H1 (cell line): Measurements from ENCODE around the gene ACADSB. TPM values are rescaled to one million over a fixed set of nuclear protein-coding genes. Genes with fewer than 3 reads are reported as not detected.
A peak's percentile ranks its signal among the peaks of the same experiment; 100 is the strongest.

ENCODE experiments used
- CTCF ChIA-PET: fragments of 300-600 bp; sonication (Branson Sonifier 250); formaldehyde crosslinking; loops from one replicate; lab custom pipeline; 2021; ENCODE audit not compliant: partially characterized antibody; lab: Charles Lee
- POLR2A ChIA-PET: fragments of 300-600 bp; sonication (Branson Sonifier 250); formaldehyde crosslinking; loops from one replicate; lab custom pipeline; 2021; ENCODE audit warnings: inconsistent platforms; ENCODE audit not compliant: partially characterized antibody; lab: Charles Lee
- DNase-seq, 2 experiments: peaks; one replicate each; pipeline versions ENCODE4 v3.0.0 to v3.0.0-alpha.2; 2010 to 2022; ENCODE audit warnings: low spot score in 2 of 2, low read depth in 1 of 2, mixed read lengths in 1 of 2
- FAIRE-seq: peaks from 2 replicates; lab custom pipeline; 2011; peaks lifted over from hg19 to GRCh38; lab: Jason Lieb, UNC
- H2AFZ ChIP-seq: 2 replicates; pipeline ENCODE4 v1.8.1; 2012; ENCODE audit warnings: low read length, inconsistent platforms
- H2AK5ac ChIP-seq: 2 replicates; pipeline ENCODE4 v1.6.1; 2013; ENCODE audit warnings: low read depth, low read length
- H2BK120ac ChIP-seq: replicated peaks from 2 replicates; pipeline ENCODE3; 2013; ENCODE audit warnings: low read depth, low read length, inconsistent platforms
- H2BK12ac ChIP-seq: 2 replicates; pipeline ENCODE4 v1.6.1; 2013; ENCODE audit warnings: low read depth, low read length
- H2BK15ac ChIP-seq: 2 replicates; pipeline ENCODE4 v1.6.1; 2013; ENCODE audit warnings: low read length
- H2BK20ac ChIP-seq: 2 replicates; pipeline ENCODE4 v1.6.1; 2013; ENCODE audit warnings: low read length
- H2BK5ac ChIP-seq: 2 replicates; pipeline ENCODE4 v1.6.1; 2013; ENCODE audit warnings: low read depth, low read length
- H3K14ac ChIP-seq: 2 replicates; pipeline ENCODE4 v1.6.1; 2013; ENCODE audit warnings: inconsistent platforms; ENCODE audit not compliant: insufficient read length
- H3K18ac ChIP-seq: 2 replicates; pipeline ENCODE4 v1.6.1; 2013; ENCODE audit warnings: low read length; ENCODE audit errors: extremely low read depth
- H3K23ac ChIP-seq: 2 replicates; pipeline ENCODE4 v1.6.1; 2013; ENCODE audit warnings: inconsistent platforms; ENCODE audit not compliant: insufficient read length
- H3K23me2 ChIP-seq: 2 replicates; pipeline ENCODE4 v1.6.1; 2013; ENCODE audit warnings: low read depth, low read length
- H3K27ac ChIP-seq: 2 replicates; pipeline ENCODE4 v1.6.1; 2011; ENCODE audit warnings: low read depth, low read length, inconsistent platforms
- H3K27me3 ChIP-seq, 4 experiments: replicated peaks in 1 of 4; 1 replicate in 1 of 4; 2 replicates in 3 of 4; pipeline versions ENCODE4 v1.6.1 to v1.8.1; 2011 to 2013; ENCODE audit warnings: low read length in 3 of 4, mild to moderate bottlenecking in 3 of 4, inconsistent platforms in 2 of 4, mixed read lengths in 2 of 4, moderate library complexity in 1 of 4; ENCODE audit not compliant: control insufficient read depth in 3 of 4, insufficient read depth in 3 of 4; ENCODE audit errors: extremely low read depth in 1 of 4
- H3K36me3 ChIP-seq, 4 experiments: 2 replicates each; pipeline versions ENCODE4 v1.6.1 to v1.8.1; 2011 to 2013; ENCODE audit warnings: mild to moderate bottlenecking in 4 of 4, low read length in 3 of 4, moderate library complexity in 2 of 4, control low read depth in 1 of 4, inconsistent platforms in 1 of 4; ENCODE audit not compliant: insufficient read depth in 4 of 4, control insufficient read depth in 2 of 4
- H3K4ac ChIP-seq: replicated peaks from 2 replicates; pipeline ENCODE3; 2013; ENCODE audit warnings: low read length, low read depth, mixed read lengths, inconsistent platforms; ENCODE audit not compliant: insufficient read length
- H3K4me1 ChIP-seq, 4 experiments: replicated peaks in 1 of 4; 1 replicate in 1 of 4; 2 replicates in 3 of 4; pipeline versions ENCODE4 v1.6.1 to v1.8.1; 2011 to 2013; ENCODE audit warnings: low read length in 3 of 4, inconsistent platforms in 2 of 4, mixed read lengths in 1 of 4; ENCODE audit not compliant: insufficient read depth in 4 of 4, control insufficient read depth in 3 of 4
- H3K4me2 ChIP-seq, 2 experiments: 2 replicates each; pipeline versions ENCODE4 v1.6.1 to v1.8.1; 2011 to 2013; ENCODE audit warnings: low read depth in 2 of 2, low read length in 2 of 2, control low read depth in 1 of 2, inconsistent platforms in 1 of 2, mild to moderate bottlenecking in 1 of 2; ENCODE audit not compliant: insufficient read depth in 1 of 2
- H3K4me3 ChIP-seq, 4 experiments: fragments of 200-600, 300-600 bp in 1 of 4; sonication (generic), shearing (Covaris generic), sonication (Bioruptor Twin) in 1 of 4; 2 replicates each; pipeline versions ENCODE4 v1.5.1 to v1.8.1; 2011 to 2016; ENCODE audit warnings: low read length in 4 of 4, low read depth in 3 of 4, control low read depth in 2 of 4, inconsistent platforms in 2 of 4, mild to moderate bottlenecking in 2 of 4, mixed read lengths in 1 of 4, moderate library complexity in 1 of 4; ENCODE audit not compliant: insufficient read depth in 2 of 4; ENCODE audit errors: extremely low read depth in 1 of 4
- H3K56ac ChIP-seq: replicated peaks from 2 replicates; pipeline ENCODE3; 2013; ENCODE audit warnings: low read depth, mild to moderate bottlenecking, mixed read lengths, low read length, inconsistent platforms; ENCODE audit not compliant: insufficient read length
- H3K79me1 ChIP-seq: 2 replicates; pipeline ENCODE4 v1.6.1; 2013; ENCODE audit warnings: low read depth, low read length, control low read depth
- H3K79me2 ChIP-seq, 2 experiments: 2 replicates each; pipeline versions ENCODE4 v1.6.1 to v1.8.1; 2012 to 2013; ENCODE audit warnings: low read length in 2 of 2, mild to moderate bottlenecking in 2 of 2, inconsistent platforms in 1 of 2; ENCODE audit not compliant: insufficient read depth in 2 of 2, control insufficient read depth in 1 of 2
- H3K9ac ChIP-seq, 4 experiments: replicated peaks in 1 of 4; 1 replicate in 1 of 4; 2 replicates in 3 of 4; pipeline versions ENCODE4 v1.6.1 to v1.8.1; 2011 to 2013; ENCODE audit warnings: low read depth in 3 of 4, low read length in 3 of 4, control low read depth in 2 of 4, mild to moderate bottlenecking in 2 of 4, moderate library complexity in 2 of 4, inconsistent platforms in 1 of 4; ENCODE audit errors: extremely low read depth in 1 of 4
- H3K9me3 ChIP-seq, 2 experiments: 2 replicates each; pipeline versions ENCODE4 v1.6.1 to v1.8.1; 2012 to 2013; ENCODE audit warnings: mild to moderate bottlenecking in 2 of 2, moderate library complexity in 2 of 2, control low read depth in 1 of 2, inconsistent platforms in 1 of 2, low read depth in 1 of 2, low read length in 1 of 2, mixed read lengths in 1 of 2; ENCODE audit not compliant: insufficient read depth in 2 of 2
- H4K20me1 ChIP-seq, 2 experiments: replicated peaks in 1 of 2; 2 replicates each; pipeline versions ENCODE3 to v1.8.1; 2011 to 2013; ENCODE audit warnings: inconsistent platforms in 2 of 2, low read length in 2 of 2, mild to moderate bottlenecking in 1 of 2; ENCODE audit not compliant: insufficient read depth in 2 of 2, control insufficient read depth in 1 of 2
- H4K5ac ChIP-seq: 2 replicates; pipeline ENCODE4 v1.6.1; 2013; ENCODE audit warnings: low read length, low read depth, mixed read lengths, inconsistent platforms; ENCODE audit not compliant: insufficient read length
- H4K8ac ChIP-seq: 2 replicates; pipeline ENCODE4 v1.8.0; 2013; ENCODE audit warnings: mild to moderate bottlenecking, moderate library complexity, low read length, inconsistent platforms; ENCODE audit not compliant: insufficient read depth; ENCODE audit errors: extremely low read depth
- H4K91ac ChIP-seq: replicated peaks from 2 replicates; pipeline ENCODE3; 2013; ENCODE audit warnings: low read length, mixed read lengths, inconsistent platforms; ENCODE audit not compliant: insufficient read length
- CBX8 ChIP-seq: fragments of 300-800, 300-1000 bp; sonication (generic); IDR thresholded peaks from 2 replicates; pipeline ENCODE4 v1.7.1; 2016; ENCODE audit warnings: low read depth, low read length, borderline replicate concordance
- CTBP2 ChIP-seq: IDR thresholded peaks from 2 replicates; pipeline ENCODE4 v1.7.0; 2011; ENCODE audit warnings: borderline replicate concordance, mild to moderate bottlenecking, moderate library complexity, mixed read lengths, low read length; ENCODE audit not compliant: insufficient read depth, insufficient read length
- EP300 ChIP-seq, 2 experiments: IDR thresholded peaks; 1 replicate in 1 of 2; 2 replicates in 1 of 2; pipeline ENCODE4 v1.6.1; 2011 to 2012; ENCODE audit warnings: low read depth in 2 of 2, low read length in 2 of 2, mild to moderate bottlenecking in 2 of 2, borderline replicate concordance in 1 of 2, inconsistent platforms in 1 of 2, moderate library complexity in 1 of 2
- EZH2 ChIP-seq: fragments of 200-600 bp; sonication (generic); IDR thresholded peaks from 2 replicates; pipeline ENCODE4 v1.7.1; 2012; ENCODE audit warnings: low read depth, mild to moderate bottlenecking, moderate library complexity, low read length, inconsistent platforms; ENCODE audit not compliant: severe bottlenecking
- FOSL1 ChIP-seq: IDR thresholded peaks from 2 replicates; pipeline ENCODE4 v1.6.1; 2011; ENCODE audit warnings: mild to moderate bottlenecking, low read depth, low read length, moderate library complexity; ENCODE audit not compliant: insufficient read depth
- JUND ChIP-seq: IDR thresholded peaks from 2 replicates; pipeline ENCODE4 v1.6.1; 2011; ENCODE audit warnings: mild to moderate bottlenecking, improper control_type of control experiment, low read length
- KDM1A ChIP-seq: fragments of 200-600, 300-600 bp; sonication (generic); IDR thresholded peaks from 2 replicates; pipeline ENCODE4 v1.7.1; 2016; ENCODE audit warnings: mild to moderate bottlenecking, low read length, borderline replicate concordance
- POLR2A ChIP-seq, 2 experiments: IDR thresholded peaks; 1 replicate in 1 of 2; 2 replicates in 1 of 2; pipeline ENCODE4 v1.6.1; 2011; ENCODE audit warnings: low read depth in 2 of 2, low read length in 2 of 2, mild to moderate bottlenecking in 2 of 2; ENCODE audit errors: control extremely low read depth in 1 of 2
- SIN3A ChIP-seq, 2 experiments: IDR thresholded peaks in 1 of 2; conservative IDR thresholded peaks in 1 of 2; 2 replicates each; pipeline ENCODE4 v1.6.1; 2011 to 2012; ENCODE audit warnings: low read length in 2 of 2, improper control_type of control experiment in 1 of 2, low read depth in 1 of 2, mild to moderate bottlenecking in 1 of 2
- SP2 ChIP-seq: IDR thresholded peaks from 2 replicates; pipeline ENCODE4 v1.6.1; 2012; ENCODE audit warnings: mild to moderate bottlenecking, low read length, inconsistent platforms
- WGBS, 2 experiments: shearing (Covaris generic) in 1 of 2; methylation state at CpG; one replicate each; pipeline versions ENCODE4 v1.1.6 to v1.1.7; 2013 to 2015; ENCODE audit warnings: low lambda C conversion rate in 2 of 2, mixed read lengths in 2 of 2, inconsistent platforms in 1 of 2, low coverage in 1 of 2, missing lambda C conversion rate in 1 of 2; ENCODE audit not compliant: insufficient replicate concordance in 2 of 2, insufficient coverage in 1 of 2, insufficient read length in 1 of 2; ENCODE audit errors: extremely low coverage in 1 of 2, missing lambda C conversion rate in 1 of 2; 5-methylcytosine and 5-hydroxymethylcytosine counted together
- polyA plus RNA-seq, 7 experiments: library from polyadenylated mRNA; depleted of rRNA in 3 of 7; stranded (reverse) in 5 of 7; unstranded in 2 of 7; fragments of >200 nt in 5 of 7; fragments of 200-250 nt in 2 of 7; gene quantifications; 1 replicate in 5 of 7; 2 replicates in 1 of 7; 4 replicates in 1 of 7; pipeline versions ENCODE4 v1.2.1 to v1.2.3, GENCODE V29; 2011 to 2013; ENCODE audit warnings: missing spikeins in 2 of 7, mixed read lengths in 2 of 7
- total RNA-seq: library from RNA; stranded (reverse); fragmentation: NEBNext Ultra II Directional; extraction: Animal tissue kit (Norgen Biotek cat#: 25700); gene quantifications from 2 replicates; pipeline ENCODE4 v1.2.1, GENCODE V29; 2021
- TF ChIP-seq, protein P1 (sequence below): IDR thresholded peaks from 2 replicates; pipeline ENCODE4 v1.6.1; 2011; ENCODE audit warnings: low read depth, mild to moderate bottlenecking, low read length; ENCODE audit not compliant: insufficient read depth

The ACADSB gene
- total and polyA plus RNA-seq, 2 of the 8 experiments (the other 6 are each of a cell fraction or from before 2014, with no cell fraction given), result 5.6 to 11.2 TPM

DNA sequence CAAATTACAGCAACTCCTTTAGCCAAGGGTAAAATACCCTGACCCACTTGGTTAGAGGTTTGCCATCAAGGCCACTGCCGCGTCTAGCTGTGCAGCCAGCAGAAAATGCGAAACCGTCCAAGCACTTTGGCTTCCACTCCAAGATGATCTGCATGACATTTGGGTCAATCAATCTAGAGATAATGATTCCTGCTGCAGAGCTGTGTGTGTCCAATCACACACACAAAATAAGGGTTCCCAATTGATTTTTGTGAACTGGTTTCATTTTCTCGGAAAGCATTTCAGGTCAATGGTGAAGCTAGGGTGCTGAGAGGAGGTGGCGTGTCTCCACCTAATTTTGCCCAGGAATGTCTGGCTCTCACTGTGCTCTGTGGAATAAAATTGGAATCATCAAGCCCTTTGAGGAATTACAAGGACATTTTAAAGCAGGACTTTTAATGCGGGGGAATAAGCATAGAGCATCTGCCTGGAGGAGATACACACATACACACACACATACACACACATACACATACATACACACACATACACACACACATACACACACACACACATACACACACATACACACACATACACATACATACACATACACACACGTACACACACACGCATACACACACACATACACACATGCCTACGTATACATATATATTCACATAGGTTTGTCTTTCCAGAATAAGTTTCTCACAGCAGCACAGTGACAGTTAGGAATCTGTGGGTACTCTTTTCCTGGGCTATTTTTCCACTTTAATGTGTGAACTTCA lies 59.5 kb downstream of the ACADSB start:
- H3K27me3 ChIP-seq, result no peaks in the 10 kb centered on the region
- H2BK20ac ChIP-seq, result no peak overlapping the region
- no peak overlapping the region for H2BK5ac ChIP-seq
- ChIA-PET POLR2A (no interaction called here), CTCF (interaction anchor here (0.7 to 2.5 kb wide), 5 partner anchors 15 to 355 kb away, joined by 3 to 6 read pairs (median 3); no protein-coding TSS in a partner anchor)
- H3K27ac ChIP-seq, result no peak overlapping the region
- H4K91ac ChIP-seq, result no peak overlapping the region
- H3K79me2 ChIP-seq, result no peaks in the 10 kb centered on the region
- H2AFZ ChIP-seq, result 0 out of 2 replicates have a peak overlapping the region, but pooled peaks have one; percentile 30
- no peak overlapping the region for H3K4me3 ChIP-seq
- H3K14ac ChIP-seq, result no peak overlapping the region
- H2AK5ac ChIP-seq, result no peak overlapping the region
- no peaks in the 10 kb centered on the region for H4K20me1 ChIP-seq
- no peak overlapping the region for H3K18ac ChIP-seq
- no peaks in the 10 kb centered on the region for H3K36me3 ChIP-seq
- H2BK12ac ChIP-seq, result no peak overlapping the region
- no peak overlapping the region for H4K8ac ChIP-seq
- H2BK15ac ChIP-seq, result no peak overlapping the region
- H3K9me3 ChIP-seq, result no peaks in the 10 kb centered on the region
- no peak overlapping the region for H3K9ac ChIP-seq
- H3K56ac ChIP-seq, result no peak overlapping the region
- H3K79me1 ChIP-seq, result no peaks in the 10 kb centered on the region
- no peak overlapping the region for H3K4ac ChIP-seq
- H3K4me2 ChIP-seq, result no peak overlapping the region
- H4K5ac ChIP-seq, result no peak overlapping the region
- H2BK120ac ChIP-seq, result no peak overlapping the region
- DNase-seq (no peak), FAIRE-seq (no peak)
- H3K23ac ChIP-seq, result no peak overlapping the region
- H3K23me2 ChIP-seq, result peaks cover 2% of the 10 kb centered on the region; the same call in 1 of the 2 replicates
- H3K4me1 ChIP-seq, result peaks cover 0 to 4% (median 3%) of the 10 kb centered on the region in 4 experiments; a peak in 4 of 7 replicates
- 92% methylated on average over 10 of the region's 10 CpGs; no CpG with 5 or more reads in 1 of the 2 experiments for WGBS, 2 experiments
- TF ChIP-seq JUND (no peak), KDM1A (no peak), EZH2 (no peak), POLR2A (IDR thresholded peaks at IDR 0.05; ENCODE audit: control extremely low read depth in 1 of 2, low read depth in 2 of 2, low read length in 2 of 2) (no peak), SIN3A (conservative IDR thresholded peaks at IDR 0.05 in 1 of 2, IDR thresholded peaks at IDR 0.05 in 1 of 2; ENCODE audit: low read depth in 1 of 2, low read length in 2 of 2) (no peak), CBX8 (no peak), EP300 (IDR thresholded peaks at IDR 0.05; ENCODE audit: borderline replicate concordance in 1 of 2, low read depth in 2 of 2, low read length in 2 of 2) (no peak), SP2 (no peak), CTBP2 (no peak), FOSL1 (no peak)
- TF ChIP-seq, protein P1, sequence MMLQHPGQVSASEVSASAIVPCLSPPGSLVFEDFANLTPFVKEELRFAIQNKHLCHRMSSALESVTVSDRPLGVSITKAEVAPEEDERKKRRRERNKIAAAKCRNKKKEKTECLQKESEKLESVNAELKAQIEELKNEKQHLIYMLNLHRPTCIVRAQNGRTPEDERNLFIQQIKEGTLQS, result no peak
